ENCODE measurements around the gene RAB7B. TPM values are rescaled to one million over a fixed set of nuclear protein-coding genes. Genes with fewer than 3 reads are reported as not detected.

Gene RAB7B
- total RNA-seq, 3 donors from 2014 or later (not counting 1 experiment from before 2014, with no cell fraction given) = 0.19 TPM; not detected in 2

GRCh38 chr1:206005778-206006180 is 2.6 kb upstream of the RAB7B start:
- 51% methylated on average over 8 of the region's 8 CpGs for WGBS (ENCODE audit: insufficient coverage)
- no peak overlapping the region for H3K4me3 Mint-ChIP-seq

GRCh38 chr1:206005234-206005633 is 2.0 kb upstream of the RAB7B start:
- Mint-ChIP-seq H3K27me3 (ENCODE audit: low read depth in 2 of 2) (no peaks in the 10 kb centered on the region), H3K9me3 (no peaks in the 10 kb centered on the region), H3K4me3 (no peak overlapping the region), H3K27ac (no peak overlapping the region), H3K4me1 (no peaks in the 10 kb centered on the region), H3K36me3 (no peaks in the 10 kb centered on the region)
- Histone ChIP-seq H3K4me3 (ENCODE audit: low read length) (no peak overlapping the region), H3K36me3 (ENCODE audit: control insufficient read depth, insufficient read depth, low read length) (no peaks in the 10 kb centered on the region), H3K4me1 (ENCODE audit: control insufficient read depth, insufficient read depth, low read length) (peaks cover 4% of the 10 kb centered on the region), H3K27ac (ENCODE audit: low read length) (no peak overlapping the region), H3K27me3 (ENCODE audit: control insufficient read depth, insufficient read depth, low read length) (no peaks in the 10 kb centered on the region), H3K9me3 (ENCODE audit: control insufficient read depth, insufficient read depth, low read length) (no peaks in the 10 kb centered on the region)
- ATAC-seq = no peak
- WGBS (ENCODE audit: insufficient coverage) = 96% methylated on average over 7 of the region's 7 CpGs
- no peak for DNase-seq
- intact Hi-C loops (cut with micrococcal nuclease) = no loop called here
- TF ChIP-seq CTCF (IDR thresholded peaks at IDR 0.05) = no peak

More at GRCh38 chr1:206005778-206006180, 2.6 kb upstream of the RAB7B start:
- DNase-seq (no peak), ATAC-seq (no peak)
- H3K9me3 Mint-ChIP-seq = no peaks in the 10 kb centered on the region
- Histone ChIP-seq H3K4me1 (ENCODE audit: control insufficient read depth, insufficient read depth, low read length) (peaks cover 4% of the 10 kb centered on the region), H3K27ac (ENCODE audit: low read length) (no peak overlapping the region), H3K4me3 (ENCODE audit: low read length) (no peak overlapping the region), H3K27me3 (ENCODE audit: control insufficient read depth, insufficient read depth, low read length) (no peaks in the 10 kb centered on the region), H3K36me3 (ENCODE audit: control insufficient read depth, insufficient read depth, low read length) (no peaks in the 10 kb centered on the region), H3K9me3 (ENCODE audit: control insufficient read depth, insufficient read depth, low read length) (no peaks in the 10 kb centered on the region)
- no peaks in the 10 kb centered on the region for H3K36me3 Mint-ChIP-seq
- no peak overlapping the region for H3K27ac Mint-ChIP-seq
- no peak for TF ChIP-seq CTCF (IDR thresholded peaks at IDR 0.05)
- intact Hi-C loops (cut with micrococcal nuclease) = no loop called here
- no peaks in the 10 kb centered on the region for H3K4me1 Mint-ChIP-seq
- no peaks in the 10 kb centered on the region for H3K27me3 Mint-ChIP-seq (ENCODE audit: low read depth in 2 of 2)

- Mint-ChIP-seq H3K4me1 (no peaks in the 10 kb centered on the region), H3K27me3 (ENCODE audit: low read depth in 2 of 2) (no peaks in the 10 kb centered on the region), H3K27ac (no peak overlapping the region), H3K4me3 (no peak overlapping the region), H3K36me3 (no peaks in the 10 kb centered on the region), H3K9me3 (no peaks in the 10 kb centered on the region)
- no peak overlapping the region for H3K4me3 ChIP-seq (ENCODE audit: low read length)
- TF ChIP-seq CTCF (IDR thresholded peaks at IDR 0.05) = no peak
- peaks cover 4% of the 10 kb centered on the region for H3K4me1 ChIP-seq (ENCODE audit: control insufficient read depth, insufficient read depth, low read length)
- H3K27me3 ChIP-seq (ENCODE audit: control insufficient read depth, insufficient read depth, low read length) = no peaks in the 10 kb centered on the region
- intact Hi-C loops (cut with micrococcal nuclease) = no loop called here
- H3K27ac ChIP-seq (ENCODE audit: low read length) = no peak overlapping the region
- ATAC-seq = no peak
- WGBS (ENCODE audit: insufficient coverage) = 89% methylated on average over 12 of the region's 12 CpGs
- H3K9me3 ChIP-seq (ENCODE audit: control insufficient read depth, insufficient read depth, low read length) = no peaks in the 10 kb centered on the region
- H3K36me3 ChIP-seq (ENCODE audit: control insufficient read depth, insufficient read depth, low read length) = no peaks in the 10 kb centered on the region
- no peak for DNase-seq
Measured at GRCh38 chr1:206004826-206005225, 1.6 kb upstream of the RAB7B start.

Measured in natural killer cell (primary cell).